T-helper 22 cell (primary cell): ENCODE results near the gene TBCD.
A peak's percentile ranks its signal among the peaks of the same experiment; 100 is the strongest.
"Not testable (repeated sequence)": the region's sequence is repeated elsewhere in the genome, so short reads cannot be mapped to it uniquely, and the experiment has no call there.

Experiments
- DNase-seq: peaks from one replicate; pipeline ENCODE4 v3.0.0-alpha.2; 2020; ENCODE audit warnings: low read depth

The TBCD gene

GRCh38 chr17:82974136-82974952 is 222.5 kb downstream of the TBCD start:
- no peak for DNase-seq

DNA sequence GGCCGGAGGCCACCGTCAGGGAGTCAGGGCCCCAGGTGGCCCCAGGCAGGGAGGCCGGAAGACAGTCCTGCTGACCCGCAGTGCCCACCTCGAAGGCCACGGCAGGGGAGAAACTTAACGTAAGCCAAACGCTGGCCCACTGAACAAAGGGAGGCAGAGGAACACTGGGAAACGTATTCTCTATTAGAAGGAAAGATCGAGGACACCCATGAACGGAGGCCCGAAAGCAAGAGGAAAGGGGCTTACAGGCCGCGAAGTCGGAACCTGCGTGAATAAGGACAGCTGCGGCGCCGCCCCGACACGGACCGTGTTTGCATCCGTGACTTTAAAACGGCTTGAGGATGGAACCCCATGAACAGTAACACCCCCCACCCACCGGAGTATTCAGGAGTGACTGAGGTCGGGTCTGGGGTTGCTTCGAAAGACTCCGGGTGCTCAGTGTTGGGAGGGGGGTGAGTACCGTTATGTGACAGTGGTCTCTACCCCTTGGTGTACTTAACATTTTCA is 225.2 kb downstream of the TBCD start:
- no peak for DNase-seq

DNA sequence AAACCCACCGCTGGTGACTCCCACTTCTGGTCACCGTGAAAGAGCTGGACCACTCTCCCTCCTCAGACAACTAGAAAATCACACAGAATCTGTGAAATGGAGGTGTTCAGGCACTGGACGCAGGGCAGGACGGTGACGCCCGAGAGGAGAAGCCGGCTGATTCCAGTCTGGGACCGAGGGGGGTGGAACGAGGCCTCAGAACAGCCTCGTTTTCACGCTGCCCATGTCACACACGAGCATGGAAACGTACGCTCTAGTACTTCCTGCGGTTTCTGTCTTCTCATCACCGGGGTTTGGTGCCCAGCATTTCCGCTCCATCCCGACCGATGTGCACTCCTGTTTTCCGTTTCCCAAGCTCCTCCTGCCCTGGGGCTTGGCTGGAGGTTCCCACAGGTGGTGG is 225.7 kb downstream of the TBCD start:
- no peak for DNase-seq

DNA sequence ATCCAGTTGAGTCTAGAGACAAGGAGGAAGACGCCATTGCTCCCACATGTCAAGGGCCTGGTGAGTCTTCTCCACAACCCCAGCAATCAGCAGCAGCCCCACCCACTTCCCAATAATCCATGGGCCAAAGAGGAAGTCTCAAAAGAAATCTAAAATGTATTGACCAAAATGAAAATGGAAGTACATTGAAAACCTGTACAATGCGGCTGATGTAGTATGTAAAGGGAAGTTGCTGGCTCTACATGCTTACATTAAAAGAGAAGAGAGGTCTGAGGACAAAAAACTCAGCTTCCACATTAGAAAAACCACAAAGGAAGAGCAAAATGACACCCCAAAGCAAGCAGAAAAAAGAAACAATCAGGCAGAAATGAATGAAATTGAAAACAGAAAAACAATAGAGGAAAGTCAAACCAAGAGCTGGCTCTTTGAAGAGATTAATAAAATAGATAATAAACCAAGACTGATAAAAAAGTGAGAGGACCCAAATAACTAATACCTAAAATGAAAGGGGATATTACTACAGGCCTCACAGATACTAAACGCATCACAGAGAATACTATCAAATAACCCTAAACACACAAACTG is 227.0 kb downstream of the TBCD start:
- no peak for DNase-seq

GRCh38 chr17:82979718-82980117 is 227.9 kb downstream of the TBCD start:
- DNase-seq, result no peak

- DNase-seq, result no peak
These were observed 228.8 kb downstream of the TBCD start for GRCh38 chr17:82980632-82981031.

GRCh38 chr17:82981141-82981730 is 229.4 kb downstream of the TBCD start:
- no peak for DNase-seq

DNA sequence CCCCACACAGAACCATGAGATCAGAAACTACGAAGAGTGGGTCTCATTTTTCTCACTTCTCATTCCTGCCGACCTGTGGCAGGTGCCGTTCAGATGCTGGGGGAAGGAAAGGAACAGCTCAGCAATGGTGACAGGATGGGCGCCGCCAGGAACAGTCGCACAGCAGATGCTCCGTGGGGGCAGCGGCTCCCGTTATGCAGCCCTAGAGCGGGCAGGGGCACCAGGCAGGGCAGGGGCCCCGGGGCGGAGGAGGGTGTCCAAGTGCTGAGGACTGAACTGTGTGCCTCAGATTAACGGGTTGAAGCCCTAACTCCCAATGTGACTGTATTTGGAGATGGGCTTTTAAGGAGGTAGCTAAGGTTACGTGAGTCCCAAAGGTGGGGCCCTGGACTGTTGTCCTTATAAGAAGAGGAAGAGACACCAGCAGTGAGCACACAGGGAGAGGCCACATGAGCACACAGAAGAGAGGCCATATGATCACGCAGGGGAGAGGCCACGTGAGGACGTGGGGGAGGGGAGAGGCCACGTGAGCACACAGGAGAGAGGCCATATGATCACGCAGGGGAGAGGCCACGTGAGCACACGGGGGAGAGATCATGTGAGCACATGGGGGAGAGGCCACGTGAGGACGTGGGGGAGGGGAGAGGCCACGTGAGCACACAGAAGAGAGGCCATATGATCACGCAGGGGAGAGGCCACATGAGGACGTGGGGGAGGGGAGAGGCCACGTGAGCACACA is 231.8 kb downstream of the TBCD start:
- no peak for DNase-seq

DNA sequence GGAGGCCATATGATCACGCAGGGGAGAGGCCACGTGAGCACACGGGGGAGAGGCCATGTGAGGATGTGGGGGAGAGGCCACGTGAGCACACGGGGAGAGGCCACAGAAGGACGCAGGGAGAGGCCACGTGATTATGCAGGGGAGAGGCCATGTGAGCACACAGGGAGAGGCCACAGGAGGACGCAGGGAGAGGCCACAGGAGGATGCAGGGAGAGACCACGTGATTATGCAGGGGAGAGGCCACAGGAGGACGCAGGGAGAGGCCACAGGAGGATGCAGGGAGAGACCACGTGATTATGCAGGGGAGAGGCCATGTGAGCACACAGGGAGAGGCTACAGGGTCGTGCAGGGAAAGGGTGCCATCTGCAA is 232.4 kb downstream of the TBCD start:
- not testable (repeated sequence) for DNase-seq

- DNase-seq, result no peak
These were observed 233.0 kb downstream of the TBCD start for GRCh38 chr17:82984751-82985427.

DNA sequence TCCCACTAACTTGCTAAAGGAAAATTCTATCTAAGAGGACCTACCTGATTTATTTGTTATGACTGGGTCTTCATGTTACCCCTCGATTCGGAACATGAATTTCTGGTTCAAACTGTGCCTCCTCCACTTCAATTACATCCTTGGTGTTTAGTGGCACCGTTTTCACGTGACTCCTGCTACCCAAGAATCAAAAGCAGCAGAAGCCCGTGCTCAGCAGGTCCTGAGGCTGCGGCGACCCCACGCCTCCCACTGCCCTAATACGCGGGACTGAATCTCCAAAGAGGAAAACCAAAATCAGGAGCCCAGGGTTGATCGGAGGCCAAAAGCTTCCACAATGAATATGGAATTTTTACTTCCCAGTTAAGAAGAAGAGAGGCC is 233.6 kb downstream of the TBCD start:
- DNase-seq, result no peak

DNA sequence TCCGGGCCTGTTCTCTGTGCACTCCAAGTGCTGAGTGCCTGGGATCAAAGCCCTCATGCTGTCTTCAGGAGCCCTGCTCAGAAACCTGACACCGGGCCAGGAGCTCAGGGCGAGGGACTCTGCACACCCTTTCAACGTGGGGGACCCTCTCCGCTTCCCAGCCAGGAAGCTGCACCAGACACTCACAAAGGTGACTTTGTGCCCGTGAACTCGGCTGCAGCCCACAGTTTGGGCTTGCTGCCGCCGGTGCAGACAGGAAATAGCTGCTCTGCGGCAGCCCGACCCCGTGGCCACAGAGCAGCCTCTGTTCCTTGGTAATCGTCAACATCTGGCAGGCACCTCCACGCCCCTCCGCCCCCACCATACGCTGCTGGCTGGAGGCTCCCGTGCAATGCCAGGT is 234.1 kb downstream of the TBCD start:
- DNase-seq, result peak; percentile 13

DNA sequence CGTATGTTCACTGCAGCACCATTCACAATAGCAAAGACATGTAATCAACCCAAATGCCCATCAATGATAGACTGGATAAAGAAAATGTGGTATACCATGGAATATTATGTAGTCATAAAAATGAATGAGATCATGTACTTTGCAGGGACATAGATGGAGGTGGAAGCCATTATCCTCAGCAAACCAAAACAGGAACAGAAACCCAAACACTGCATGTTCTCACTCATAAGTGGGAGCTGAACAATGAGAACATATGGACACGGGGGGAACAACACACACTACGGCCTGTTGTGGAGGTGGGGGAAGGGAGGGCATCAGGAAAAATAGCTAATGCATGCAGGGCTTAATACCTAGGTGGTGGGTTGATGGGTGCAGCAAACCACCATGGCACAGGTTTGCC is 237.2 kb downstream of the TBCD start:
- not testable (repeated sequence) for DNase-seq

DNA sequence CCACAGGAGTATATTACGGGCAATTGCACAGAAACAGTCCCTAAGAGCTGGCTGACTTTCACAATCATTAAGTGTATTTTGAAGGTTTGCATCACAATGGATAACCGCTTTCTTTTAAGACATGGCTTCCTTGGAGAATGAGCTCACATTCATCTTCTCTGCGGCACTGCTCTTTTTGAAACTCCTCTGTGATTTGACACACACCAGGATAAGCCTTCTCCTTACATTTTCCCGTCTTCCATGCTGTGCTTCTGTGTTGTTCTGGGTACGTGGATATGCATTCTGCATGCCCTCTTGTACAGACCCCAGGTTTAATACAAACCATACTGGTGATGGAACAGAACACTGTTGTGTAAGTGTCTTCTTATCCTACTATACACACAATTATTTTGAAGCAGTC is 238.0 kb downstream of the TBCD start:
- no peak for DNase-seq

DNA sequence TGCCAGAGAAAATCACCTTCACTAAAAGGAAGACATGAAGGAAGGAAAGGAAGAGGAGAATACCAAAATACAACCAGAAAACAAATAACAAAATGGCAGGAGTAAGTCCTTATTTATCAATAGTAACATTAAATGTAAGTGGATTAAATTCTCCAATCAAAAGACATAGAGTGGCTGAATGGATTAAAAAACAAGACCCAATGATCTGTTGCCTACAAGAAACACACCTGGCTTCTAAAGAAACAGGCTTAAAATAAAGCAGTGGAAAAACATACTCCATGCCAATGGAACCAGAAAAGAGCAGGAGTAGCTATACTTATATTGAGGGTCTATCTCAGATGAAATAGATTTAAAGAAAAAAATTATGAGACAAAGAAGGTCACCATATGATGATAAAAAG is 241.1 kb downstream of the TBCD start:
- DNase-seq, result no peak
